CD4-positive, alpha-beta T cell treated with Interleukin-1 beta for 1 hour (primary cell): Measurements from ENCODE around the gene ALK.

Experiments
- DNase-seq, 2 donors: peaks; one replicate each; pipeline ENCODE4 v3.0.0-alpha.2; 2020 to 2022

ALK gene

GRCh38 chr2:29522951-29523669 lies 398.3 kb downstream of the ALK start:
- no peak for DNase-seq

DNA sequence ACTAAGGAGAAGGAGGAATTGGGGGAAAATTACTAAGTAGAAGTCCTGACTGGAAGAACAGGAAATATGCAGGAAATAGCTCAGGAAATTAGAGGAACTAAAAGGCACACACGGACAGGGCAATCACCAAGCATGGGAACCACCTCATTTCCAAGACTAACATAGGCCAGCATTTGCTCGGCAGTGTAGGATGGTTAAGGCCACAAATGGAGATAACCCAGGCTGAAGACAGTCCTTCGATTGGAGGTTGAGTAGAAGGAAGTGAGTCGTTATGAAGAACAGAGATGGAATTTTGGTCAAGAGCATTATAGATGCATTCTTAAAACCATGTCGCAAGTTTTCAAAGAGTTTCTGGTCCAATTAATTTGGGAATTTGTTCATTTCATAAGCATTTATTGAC lies 401.4 kb downstream of the ALK start:
- DNase-seq, result no peak

DNA sequence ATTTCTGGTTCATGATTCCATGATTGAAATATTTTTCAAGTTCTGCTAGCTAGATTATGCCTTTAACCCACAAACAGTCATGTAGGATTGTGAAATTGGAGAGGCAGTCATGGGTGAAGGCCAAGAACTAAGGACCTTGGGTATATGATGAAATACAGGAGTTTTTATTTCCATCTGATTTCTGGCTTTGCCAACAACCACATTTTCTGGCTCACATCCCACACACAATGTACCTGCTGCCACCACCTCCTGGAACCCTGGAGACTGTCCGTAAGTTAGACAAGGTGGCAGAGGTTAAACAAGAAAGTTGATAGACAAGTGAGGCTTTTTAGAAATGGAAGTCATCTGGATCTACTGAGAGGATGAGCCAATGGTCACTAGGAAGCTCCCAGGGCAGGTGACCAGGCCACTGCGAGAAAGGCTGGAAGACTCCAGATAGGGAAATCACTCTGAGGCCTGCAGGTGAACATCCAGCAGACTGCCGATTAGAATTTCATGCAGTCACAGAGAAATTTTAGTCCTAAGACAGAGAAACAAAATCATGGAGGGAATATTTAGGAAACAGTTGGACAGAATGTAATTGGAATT lies 402.0 kb downstream of the ALK start:
- no peak for DNase-seq

DNA sequence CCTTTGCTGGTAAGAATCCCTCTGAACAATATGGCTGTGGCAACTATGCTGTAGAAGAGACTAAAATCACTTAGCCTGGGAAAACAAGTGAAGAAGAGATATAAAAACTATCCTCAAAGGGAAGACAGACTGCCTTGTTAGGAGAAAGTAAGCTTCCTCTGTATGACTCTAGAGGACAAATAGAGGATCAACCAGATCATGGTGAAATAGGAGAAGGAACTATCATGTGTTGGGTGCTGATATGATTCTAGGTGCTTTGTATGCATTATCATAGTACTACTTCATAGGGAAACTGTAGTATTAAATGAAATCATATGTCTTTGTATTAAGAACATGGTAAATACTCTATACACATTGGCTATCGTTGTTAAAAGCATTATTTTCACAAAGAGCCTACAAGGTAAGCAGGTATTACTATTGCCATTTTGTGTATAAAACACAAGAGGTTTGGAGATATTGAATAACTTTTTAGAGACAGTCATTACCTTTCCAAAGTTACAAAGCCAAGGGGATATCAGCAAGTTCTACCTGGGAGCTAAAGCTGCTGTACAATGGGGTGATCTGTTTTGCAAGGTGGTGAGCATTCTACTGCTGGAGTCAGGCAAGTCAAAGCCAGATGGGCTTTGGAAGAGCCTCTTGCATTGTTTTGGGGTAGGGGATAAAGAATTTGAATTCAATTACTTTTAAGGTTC lies 402.6 kb downstream of the ALK start:
- no peak for DNase-seq

GRCh38 chr2:29518010-29518409 lies 403.4 kb downstream of the ALK start:
- no peak for DNase-seq

DNA sequence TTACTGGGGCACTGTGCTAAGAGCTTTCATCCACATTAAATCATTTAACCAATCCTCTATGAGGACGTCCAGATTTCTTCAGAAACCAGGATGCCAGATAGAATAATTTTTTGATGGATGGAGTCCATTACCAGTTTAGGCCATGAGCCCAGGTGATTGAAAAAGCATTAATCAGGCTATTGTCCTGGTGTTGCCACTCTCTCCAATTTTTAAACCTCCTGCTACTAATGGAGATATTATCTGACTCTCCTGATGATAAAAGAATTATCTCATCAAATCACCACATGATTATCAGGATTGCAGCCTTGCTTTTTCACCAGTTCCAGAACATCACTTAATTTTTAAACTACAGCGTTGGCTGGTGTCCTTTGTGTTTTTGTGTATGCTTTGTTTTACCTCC lies 404.0 kb downstream of the ALK start:
- no peak for DNase-seq

GRCh38 chr2:29516767-29517166 lies 404.6 kb downstream of the ALK start:
- DNase-seq, result no peak

GRCh38 chr2:29509878-29510277 lies 411.5 kb downstream of the ALK start:
- DNase-seq, result no peak

- no peak for DNase-seq
These were observed 412.0 kb downstream of the ALK start for GRCh38 chr2:29509397-29509796.

DNA sequence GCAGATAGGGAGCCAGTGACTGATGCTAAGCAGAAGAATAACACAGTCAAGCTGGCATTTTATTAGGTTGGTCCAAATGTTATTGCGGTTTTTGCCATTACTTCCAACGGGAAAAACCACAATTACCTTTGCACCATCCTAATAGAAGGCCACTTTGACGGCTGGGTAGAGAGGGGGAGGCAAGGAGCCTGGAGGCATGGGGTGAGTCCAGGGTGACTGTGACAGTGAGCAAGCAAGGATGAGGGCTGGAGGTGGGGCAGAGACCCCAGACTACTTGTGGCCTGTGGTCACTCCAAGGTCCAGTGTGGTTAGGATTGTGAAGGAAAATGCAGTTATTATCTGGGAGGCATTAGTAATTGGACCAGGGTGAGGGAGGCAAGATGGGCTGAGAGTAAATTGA lies 416.6 kb downstream of the ALK start:
- no peak for DNase-seq

DNA sequence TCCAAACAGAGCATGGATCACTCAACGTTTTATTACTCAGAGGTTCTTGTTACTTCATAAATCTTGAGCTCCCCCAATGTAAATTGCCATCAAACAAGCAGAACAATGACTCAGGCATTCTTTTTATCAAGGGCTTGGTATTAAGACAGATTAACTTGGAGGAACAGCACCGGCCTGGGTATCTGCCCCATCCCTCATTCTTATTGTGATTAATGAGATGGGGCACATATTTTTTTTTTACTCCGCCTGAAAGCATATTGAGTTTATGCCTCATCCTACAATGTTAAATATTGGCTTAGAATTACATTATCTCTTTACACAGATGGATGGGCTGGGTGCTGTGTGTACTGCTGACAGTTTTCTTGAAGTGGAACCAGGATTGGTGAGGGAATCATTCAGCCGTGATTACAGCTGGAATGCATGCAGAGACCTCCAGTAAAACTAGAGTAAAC lies 418.9 kb downstream of the ALK start:
- no peak for DNase-seq

- DNase-seq, result no peak
These were observed 424.0 kb downstream of the ALK start for GRCh38 chr2:29497375-29497774.

DNA sequence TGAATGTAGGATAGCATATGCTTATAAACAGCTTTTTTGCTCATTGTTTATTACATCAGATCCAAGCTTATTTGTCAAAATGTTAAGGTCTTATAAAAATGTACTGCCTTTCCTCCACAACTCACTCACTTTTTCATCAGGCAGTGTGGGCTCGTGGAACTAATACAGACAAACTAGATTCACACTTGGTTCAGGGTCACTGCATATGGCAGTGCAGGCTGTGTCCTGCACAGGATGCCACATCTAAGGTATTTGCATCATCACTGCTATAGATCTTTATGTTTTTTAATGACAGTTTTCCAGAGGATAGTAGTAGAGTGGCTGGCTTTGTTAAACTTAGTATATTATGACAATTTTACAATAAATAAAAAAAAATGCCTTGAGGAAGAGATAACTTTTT lies 425.2 kb downstream of the ALK start:
- no peak for DNase-seq

- no peak for DNase-seq
These were observed 425.8 kb downstream of the ALK start for GRCh38 chr2:29495536-29496060.

DNA sequence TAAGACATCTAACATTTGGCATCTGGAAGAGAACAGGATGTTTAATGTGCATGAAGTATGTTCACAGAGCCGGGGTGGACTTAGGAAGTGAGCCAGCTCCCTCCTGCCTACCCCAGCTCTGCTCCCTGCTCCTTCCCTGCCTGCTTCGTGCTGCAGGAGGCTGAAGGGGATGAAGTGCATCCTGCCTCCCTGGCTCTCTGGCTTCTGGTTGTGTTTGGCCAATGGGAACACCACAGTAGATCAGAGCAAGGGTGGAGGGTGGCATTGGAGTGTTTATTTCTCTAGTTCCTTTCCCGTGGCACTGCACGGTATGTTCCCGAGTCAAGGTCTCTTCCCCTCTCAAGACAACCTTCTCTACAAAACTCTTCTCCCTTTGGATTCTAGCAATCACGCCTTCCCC lies 426.3 kb downstream of the ALK start:
- no peak for DNase-seq

DNA sequence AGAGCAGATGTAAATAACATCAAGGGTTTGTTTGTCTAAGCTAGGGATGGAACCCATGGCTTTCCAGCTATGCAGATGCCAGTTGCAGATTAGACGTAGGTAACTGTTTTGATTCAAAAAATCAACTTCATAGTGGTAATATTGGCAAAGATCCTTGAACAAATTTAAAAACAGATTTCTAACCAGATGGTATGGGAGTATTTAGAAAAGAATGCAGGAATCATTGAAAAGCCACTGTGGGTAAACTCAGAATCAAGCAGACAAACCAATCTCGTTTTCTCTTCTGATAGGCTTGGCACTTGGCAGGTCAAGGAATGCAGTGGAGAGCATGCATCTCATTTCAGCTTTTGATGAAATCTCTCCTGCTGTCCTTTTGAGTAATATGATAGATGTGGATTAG lies 428.7 kb downstream of the ALK start:
- no peak for DNase-seq

GRCh38 chr2:29490045-29490444 lies 431.3 kb downstream of the ALK start:
- no peak for DNase-seq

DNA sequence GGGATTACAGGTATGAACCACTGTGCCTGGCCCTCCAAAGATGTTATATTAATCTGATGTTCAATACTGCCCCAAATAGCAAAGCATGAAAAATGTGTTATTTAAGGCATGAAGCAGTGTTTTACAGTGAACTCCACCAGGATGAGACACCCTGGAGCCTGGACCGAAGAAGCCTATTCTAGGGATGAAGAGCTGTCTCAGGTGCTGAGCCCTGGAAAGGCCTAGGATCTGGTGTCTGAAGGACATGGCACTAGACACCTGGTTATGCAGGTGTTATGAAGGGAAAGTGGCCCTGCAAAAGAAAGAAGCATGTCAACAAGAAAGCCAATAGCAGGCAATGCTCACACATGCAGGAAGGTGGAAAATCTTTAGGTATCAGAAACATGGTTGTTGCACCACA lies 431.8 kb downstream of the ALK start:
- DNase-seq, result no peak

DNA sequence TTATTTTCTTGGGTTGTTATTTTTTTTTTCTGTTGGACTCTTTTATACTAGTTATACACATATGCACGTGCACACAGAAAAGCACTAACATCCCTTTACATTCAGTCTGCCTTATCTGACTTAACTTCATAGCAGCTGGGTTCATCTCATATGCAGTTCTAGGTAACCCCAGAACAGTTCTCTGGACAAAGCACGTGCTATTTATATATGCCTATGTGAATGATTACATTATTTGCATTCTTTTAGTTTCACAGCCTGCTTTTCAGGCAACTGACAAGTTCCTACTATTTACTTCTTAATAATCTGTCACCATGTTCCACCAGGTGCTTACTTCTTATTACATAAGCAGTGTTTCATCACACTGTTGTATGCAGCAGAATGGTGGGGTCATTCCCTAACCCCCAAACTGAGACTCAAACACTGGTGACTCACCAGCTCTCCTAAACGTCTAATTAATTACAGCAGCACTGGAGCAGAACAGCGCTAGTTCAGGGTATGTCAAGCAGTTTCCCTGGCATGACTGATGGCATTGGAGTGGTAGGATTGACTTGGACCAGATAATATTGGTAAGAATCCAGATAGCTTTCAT lies 433.3 kb downstream of the ALK start:
- no peak for DNase-seq

DNA sequence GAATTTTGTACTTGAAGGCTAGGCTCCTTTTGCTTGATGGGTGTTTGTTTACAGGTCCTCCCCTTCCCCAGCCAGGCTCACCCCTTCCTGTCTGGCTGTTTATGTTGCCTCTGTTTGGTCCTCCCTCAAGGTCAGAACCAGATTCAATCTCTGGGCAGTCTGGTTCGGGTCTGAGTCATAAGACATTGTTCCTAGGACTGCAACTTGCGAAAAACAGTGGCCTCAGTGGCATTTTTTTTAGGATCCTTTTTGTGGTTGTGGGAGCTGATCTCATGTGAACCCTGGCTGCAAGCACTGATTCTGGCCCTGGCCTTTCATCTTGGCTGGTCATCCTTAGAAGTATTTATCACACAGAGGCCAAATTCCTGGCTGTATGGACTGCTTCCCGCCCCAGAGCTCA lies 435.8 kb downstream of the ALK start:
- no peak for DNase-seq

- no peak for DNase-seq
These were observed 436.3 kb downstream of the ALK start for GRCh38 chr2:29485117-29485516.

DNA sequence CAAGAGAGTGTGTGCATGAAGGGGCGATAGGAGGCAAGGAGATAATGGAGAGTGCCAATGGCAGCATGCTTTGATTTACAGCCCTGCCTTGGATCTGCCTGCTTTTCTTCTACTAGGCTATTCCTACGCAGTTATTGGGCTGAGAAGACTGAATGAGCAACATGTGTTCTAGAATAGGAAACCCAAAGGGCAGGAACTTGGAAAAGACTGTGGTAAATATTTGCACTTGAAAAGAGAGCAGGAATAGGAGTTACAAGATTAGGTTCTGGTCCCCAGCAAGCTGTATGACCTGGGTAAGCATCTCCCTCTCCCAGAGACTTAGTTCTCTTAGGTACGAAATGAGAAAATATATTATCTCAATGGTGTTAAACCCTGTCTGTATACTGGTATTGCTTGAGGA lies 438.5 kb downstream of the ALK start:
- DNase-seq, result no peak

DNA sequence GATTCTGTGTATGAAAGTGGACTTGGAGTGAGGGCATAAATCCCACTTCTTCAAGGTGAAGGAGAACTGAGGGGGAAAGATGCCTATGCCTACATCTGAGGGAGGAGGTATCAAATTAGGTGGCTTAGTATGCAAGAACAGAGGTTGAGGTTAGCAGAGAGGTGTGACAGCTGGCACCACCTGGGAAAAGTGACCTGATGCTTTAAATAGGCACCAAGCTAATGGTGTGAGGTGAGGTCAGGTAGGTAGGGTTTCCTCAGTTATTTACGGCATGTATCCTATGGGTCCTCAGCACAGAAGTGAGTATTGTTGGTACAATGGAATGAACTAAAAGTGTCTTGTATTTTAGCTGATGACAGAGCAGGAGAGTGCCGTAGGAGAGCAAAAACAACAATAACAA lies 439.0 kb downstream of the ALK start:
- no peak for DNase-seq

- DNase-seq, result no peak
These were observed 440.1 kb downstream of the ALK start for GRCh38 chr2:29481313-29481712.
